DOHH2 (cell line): ENCODE measurements around the gene ERH.

Experiments used
- CTCF ChIP-seq: fragments of 200-600 bp; sonication (generic); IDR thresholded peaks from one replicate; pipeline ENCODE4 v1.5.1; 2014; ENCODE audit warnings: antibody characterized with exemption, mild to moderate bottlenecking, low read depth, low read length; ENCODE audit not compliant: poor library complexity, severe bottlenecking
- EZH2phosphoT487 ChIP-seq: fragments of 200-600 bp; sonication (generic); IDR thresholded peaks from 2 replicates; pipeline ENCODE4 v1.6.1; 2017; ENCODE audit warnings: borderline replicate concordance, mild to moderate bottlenecking, antibody characterized with exemption, low read length, moderate library complexity, mixed read lengths

- TF ChIP-seq CTCF (no peak), EZH2phosphoT487 (no peak)
Measured at GRCh38 chr14:69400154-69400553, 2.1 kb upstream of the ERH start.
